COLO668 (cell line): Measurements from ENCODE around the gene MPP2.
"Not testable (repeated sequence)": the region's sequence is repeated elsewhere in the genome, so short reads cannot be mapped to it uniquely, and the experiment has no call there.

Experiments used
- DNase-seq: peaks from one replicate; lab custom pipeline; 2025; ENCODE audit not compliant: unreplicated experiment; lab: John Stamatoyannopoulos, UW

MPP2 gene

DNA sequence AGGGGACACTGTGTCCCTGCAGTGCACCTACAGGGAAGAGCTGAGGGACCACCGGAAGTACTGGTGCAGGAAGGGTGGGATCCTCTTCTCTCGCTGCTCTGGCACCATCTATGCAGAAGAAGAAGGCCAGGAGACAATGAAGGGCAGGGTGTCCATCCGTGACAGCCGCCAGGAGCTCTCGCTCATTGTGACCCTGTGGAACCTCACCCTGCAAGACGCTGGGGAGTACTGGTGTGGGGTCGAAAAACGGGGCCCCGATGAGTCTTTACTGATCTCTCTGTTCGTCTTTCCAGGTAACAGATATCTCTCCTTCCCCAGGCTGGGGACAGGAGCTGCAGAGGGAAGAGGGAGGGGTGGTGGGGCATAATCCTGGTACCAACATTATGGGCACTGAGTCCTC is 58.7 kb downstream of the MPP2 start:
- no peak for DNase-seq

GRCh38 chr17:43846963-43847371 is 60.4 kb downstream of the MPP2 start, which contains the start of gene CD300LG:
Gene CD300LG (plus strand): TSS chr17:43847176. CDS start chr17:43847217, 41 bp downstream.
- no peak for DNase-seq

- DNase-seq = peak; percentile 62
Observed at GRCh38 chr17:43846221-43846712, 61.1 kb downstream of the MPP2 start.

GRCh38 chr17:43845766-43846165 is 61.6 kb downstream of the MPP2 start:
- no peak for DNase-seq

DNA sequence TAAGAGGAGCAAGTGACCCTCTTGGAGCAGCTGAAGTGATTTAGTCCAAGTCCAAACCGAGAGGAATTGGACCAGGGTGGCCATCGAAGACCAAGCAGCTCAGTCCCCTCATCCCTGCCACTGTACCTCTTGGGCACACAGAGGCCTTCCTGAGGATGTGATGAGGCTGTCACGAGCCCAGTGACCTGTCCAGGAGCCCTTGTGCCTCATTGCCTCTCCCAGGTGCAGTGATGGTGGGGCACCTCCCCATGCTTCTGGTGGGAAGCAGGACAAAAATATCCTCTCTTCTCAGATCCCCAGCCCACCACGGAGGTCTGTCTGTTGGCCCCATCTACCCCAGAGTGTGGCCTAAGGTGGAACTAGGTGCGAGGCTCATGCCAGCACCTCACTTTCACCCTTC is 63.1 kb downstream of the MPP2 start:
- DNase-seq = no peak

DNA sequence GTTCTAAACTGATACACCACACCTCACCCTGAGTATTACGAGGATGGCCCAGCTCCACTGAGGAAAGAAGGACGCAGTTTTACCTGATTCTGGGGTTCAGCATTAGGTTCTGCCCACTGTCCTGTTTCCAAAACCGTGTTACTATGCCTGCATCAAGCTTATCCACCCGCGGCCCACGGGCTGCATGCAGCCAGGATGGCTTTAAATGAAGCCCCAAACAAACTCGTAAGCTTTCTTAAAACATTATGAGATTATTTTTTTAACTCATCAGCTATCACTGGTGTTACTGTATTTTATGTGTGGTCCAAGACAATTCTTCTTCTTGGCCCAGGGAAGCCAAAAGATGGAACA is 64.4 kb downstream of the MPP2 start:
- no peak for DNase-seq

GRCh38 chr17:43842091-43842974 is 65.0 kb downstream of the MPP2 start:
- not testable (repeated sequence) for DNase-seq

DNA sequence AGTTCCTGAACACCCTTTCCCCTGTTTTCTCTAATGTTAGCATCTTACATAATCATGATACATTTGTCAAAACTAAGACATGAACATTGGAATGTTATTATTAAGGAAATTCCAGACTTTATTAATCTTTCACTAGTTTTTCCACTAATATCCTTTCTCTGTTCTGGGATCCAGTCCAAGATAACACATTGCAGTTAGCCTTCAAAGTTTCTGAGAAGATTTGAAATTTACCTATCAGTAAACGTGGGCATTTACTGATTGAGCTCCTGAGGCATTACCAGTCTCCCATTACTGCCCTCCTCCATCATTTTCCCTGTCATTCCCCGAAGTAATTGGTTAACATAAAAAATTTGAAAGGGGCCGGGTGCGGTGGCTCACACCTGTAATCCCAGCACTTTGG is 66.1 kb downstream of the MPP2 start:
- no peak for DNase-seq

GRCh38 chr17:43840814-43841213 is 66.5 kb downstream of the MPP2 start:
- no peak for DNase-seq

GRCh38 chr17:43839670-43840108 is 67.6 kb downstream of the MPP2 start:
- DNase-seq = peak; percentile 91

DNA sequence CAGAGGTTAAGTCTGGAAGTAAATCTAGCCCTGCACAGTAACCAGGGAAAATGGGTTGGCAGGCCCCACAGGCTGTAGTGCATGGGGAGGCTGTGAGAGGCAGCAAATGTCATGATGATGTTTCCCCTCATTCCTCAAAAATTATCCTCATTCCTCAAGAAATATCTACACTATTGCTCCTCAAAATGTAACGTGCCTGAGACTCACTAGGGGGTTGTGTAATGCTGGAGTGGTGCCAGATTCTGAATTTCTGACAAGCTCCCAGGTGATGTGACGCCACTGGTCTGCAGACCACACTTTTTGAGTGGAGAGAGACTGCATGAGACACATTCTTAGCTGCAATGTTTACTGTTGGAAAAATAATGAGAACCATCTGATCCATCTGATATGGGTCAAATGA is 73.2 kb downstream of the MPP2 start:
- DNase-seq = peak; percentile 2

- peak; percentile 78 for DNase-seq
Observed at GRCh38 chr17:43832976-43833829, 74.1 kb downstream of the MPP2 start, which contains the start of gene MPP3. Gene MPP3 (minus strand): TSS chr17:43833146. CDS start chr17:43831906, 1,240 bp downstream.

GRCh38 chr17:43832168-43832975 is 75.0 kb downstream of the MPP2 start:
- peak; percentile 36 for DNase-seq

DNA sequence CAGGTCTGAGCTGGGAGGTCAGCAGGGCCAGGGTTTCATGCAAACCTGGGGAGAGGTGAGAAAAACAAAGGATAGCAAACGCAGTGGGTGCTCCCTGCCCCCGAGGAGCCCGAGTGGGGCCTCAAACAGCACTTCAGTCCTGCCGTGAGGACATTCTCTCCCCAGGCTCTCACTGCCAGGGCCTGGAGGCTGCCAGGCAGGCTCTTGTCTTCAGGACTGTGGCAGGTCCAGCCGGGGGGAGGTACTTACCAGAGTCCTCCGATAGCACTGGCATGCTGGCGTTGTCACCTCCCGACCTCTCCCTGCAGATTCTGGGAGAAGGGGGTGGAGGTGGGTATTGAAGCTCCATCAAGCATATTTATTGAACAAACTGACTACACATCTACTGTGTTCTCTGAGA is 75.7 kb downstream of the MPP2 start:
- no peak for DNase-seq

DNA sequence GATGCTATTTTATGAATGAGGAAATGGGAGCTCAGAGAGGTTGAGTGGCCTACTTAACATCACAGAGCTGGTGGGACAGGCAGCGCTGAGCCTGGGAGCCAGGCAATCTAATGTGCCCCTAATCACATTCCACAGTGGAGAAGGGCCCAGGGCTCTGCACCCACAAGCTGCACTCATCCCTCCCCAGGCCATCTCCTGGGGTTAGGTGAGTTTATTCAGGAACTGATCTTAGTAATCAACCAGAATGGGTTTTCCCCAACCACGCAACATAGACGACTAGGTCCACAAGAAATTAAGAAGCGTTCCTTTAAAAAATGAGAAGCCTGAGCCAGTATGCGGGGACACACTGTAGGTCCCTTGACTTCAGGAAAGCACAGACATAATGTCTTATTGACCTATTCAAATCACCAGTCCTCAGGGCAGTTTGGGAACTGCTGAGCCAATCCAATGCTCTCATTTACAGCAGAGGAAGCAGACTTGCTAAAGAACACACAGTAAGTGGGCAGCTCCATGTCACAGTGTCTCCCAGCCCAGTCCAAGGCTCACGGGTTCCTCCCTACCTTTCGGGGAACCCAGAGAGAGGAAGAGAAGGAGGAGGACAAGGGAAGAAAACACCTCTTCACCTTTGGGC is 76.7 kb downstream of the MPP2 start:
- no peak for DNase-seq

DNA sequence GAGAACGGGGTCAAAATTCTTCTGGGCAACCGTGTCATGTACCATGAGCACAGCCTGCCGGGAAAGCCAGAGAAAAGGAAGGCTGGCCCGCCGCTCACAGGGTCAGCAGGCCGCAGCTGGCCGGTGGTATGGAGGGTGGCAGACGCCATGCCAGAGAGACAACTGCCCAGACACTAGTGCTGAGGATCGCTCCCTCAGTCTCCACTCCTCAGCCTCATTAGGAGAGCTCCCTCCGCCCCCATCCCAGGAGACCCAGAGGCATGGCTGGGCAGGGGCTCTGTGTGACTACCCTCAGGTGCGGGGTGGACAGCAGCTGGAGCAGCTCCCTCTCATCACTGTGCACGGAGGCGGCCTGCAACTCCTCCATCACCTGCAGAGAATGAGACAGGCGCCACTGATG is 77.6 kb downstream of the MPP2 start:
- no peak for DNase-seq

DNA sequence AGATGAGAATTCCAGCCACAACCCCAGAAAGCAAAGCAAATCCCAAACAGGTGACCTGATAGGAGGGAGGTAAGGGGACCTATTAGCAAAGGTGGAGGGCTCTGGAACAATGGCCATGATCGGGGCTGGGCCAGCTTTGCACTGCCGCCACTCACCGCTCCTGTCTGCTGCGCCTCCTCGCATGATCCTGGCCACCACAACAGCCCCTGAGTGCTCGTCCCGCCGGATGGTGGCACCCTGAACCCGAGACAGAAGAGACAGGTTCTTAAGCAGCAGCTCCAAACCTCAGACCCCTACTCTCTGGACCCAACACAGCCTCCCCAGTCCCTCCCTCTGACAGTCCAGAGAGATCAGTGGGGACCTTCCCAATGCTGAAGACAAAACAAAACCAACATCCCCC is 79.7 kb downstream of the MPP2 start:
- no peak for DNase-seq

- no peak for DNase-seq
Observed at GRCh38 chr17:43826206-43826605, 81.1 kb downstream of the MPP2 start.

GRCh38 chr17:43825567-43825966 is 81.8 kb downstream of the MPP2 start:
- DNase-seq = no peak
